HG03097 (cell line): ENCODE measurements around the gene IFNL4.

ENCODE experiments used
- ATAC-seq: cut with Tn5 transposase; IDR thresholded peaks from one replicate; pipeline ENCODE4 v1.9.1; 2021; ENCODE audit not compliant: unreplicated experiment, low FRiP score

The IFNL4 gene

DNA sequence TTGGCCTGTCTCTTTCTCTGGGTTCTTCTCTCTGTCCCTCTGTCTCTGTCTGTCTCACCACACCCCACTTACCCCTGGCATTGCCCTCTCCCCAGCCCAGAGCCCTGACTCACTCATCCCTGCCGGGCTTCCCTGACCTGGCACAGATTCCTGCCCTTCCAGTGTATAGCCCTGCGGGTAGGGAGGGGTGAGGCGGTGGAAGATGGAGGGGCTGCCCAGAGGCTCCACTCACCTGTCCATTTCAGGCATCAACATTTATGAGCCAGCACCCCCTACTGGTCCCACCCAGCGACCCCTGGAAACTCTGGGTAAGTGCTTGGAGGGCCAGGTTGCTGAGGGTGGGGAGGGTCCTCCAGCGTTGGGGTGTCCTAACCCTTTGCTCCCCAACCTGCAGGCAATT lies 50.8 kb downstream of the IFNL4 start:
- no peak for ATAC-seq

DNA sequence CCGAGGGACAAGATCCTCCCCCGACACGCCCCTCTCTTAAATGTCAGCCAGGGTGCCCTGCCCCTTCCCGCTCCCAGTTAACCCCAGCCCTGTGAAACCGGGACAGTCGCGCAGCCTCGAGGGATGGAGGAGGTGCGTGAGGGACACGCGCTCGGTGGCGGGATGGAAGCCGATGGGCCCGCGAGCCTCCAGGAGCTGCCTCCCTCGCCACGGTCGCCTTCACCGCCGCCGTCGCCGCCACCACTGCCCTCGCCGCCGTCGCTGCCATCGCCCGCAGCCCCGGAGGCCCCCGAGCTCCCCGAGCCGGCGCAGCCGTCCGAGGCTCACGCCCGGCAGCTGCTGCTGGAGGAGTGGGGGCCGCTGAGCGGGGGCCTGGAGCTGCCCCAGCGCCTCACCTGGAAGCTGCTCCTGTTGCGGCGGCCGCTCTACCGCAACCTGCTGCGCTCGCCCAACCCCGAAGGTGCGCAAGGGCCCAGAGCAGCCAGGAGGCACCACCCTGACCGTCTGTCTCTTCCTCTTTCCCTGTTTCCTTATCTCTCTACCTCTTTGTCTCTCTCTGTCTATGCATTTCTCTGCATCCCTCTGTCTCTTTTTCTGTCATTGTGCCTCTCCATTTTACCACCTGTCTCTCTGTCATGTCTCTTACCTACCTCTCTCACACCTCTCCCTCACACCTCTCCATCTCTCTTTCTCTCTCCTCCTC lies 51.6 kb downstream of the IFNL4 start, which contains the start of gene NCCRP1:
NCCRP1 (plus strand) TSS at position 105 of the 703 bp plus-strand sequence; CDS start at position 124, 19 bp downstream.
- no peak for ATAC-seq

DNA sequence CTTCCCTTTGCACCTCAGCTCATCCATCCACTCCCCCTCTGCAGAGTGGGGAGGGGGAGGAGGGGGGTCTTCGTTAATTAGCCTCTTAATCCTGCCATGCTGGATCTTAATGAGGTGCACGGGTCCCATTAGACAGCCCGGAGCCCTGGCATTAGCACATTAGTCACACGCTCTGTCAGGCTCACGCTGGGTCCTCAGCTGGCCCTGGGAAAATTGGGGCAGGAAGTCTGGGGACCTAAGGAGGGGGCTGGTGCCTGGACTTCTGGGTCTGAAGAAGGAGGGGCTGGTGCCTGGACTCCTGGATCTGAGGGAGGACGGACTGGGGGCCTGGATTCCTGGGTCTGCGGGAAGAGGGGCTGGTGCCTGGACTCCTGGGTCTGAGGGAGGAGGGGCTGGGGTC lies 52.3 kb downstream of the IFNL4 start:
- ATAC-seq: no peak
